Measurements from ENCODE around the gene TAS2R14.

The TAS2R14 gene

DNA sequence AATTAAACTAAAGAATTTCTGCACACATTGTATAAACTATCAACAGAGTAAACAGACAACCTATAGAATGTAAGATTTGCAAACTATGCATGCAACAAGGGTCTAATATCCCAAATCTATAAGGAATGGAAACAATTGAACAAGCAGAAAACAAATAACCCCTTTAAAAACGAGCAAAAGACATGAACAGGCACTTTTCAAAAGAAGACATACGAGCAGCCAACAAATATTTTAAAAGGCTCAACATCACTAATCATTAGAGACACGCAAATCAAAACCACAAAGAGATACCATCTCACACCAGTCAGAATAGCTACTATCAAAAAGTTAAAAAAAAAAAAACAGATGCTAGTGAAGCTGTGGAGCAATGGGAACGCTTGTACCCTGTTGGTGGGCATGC lies 34.4 kb downstream of the TAS2R14 start:
- no peak for DNase-seq

DNA sequence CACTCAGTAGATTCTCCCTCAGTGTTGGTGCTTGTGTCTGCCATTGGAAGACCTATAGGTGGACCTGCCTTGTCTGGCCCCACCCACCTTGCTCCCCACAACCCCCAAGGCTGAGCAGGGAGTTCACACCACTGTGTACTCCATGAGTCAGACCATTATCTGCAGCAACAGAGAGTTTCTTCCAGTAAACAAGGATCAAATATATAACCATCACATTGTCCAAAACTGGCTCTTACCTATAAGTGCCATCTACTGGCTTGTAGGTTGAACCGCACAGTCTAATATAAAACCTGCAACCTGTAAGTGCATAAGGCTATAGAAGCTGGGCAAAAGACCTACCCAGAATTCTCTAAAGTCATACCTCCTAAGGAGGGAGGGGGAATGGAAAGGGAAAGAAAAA lies 37.6 kb downstream of the TAS2R14 start:
- DNase-seq = no peak

- DNase-seq = no peak
Measured at GRCh38 chr12:10900972-10901371, 38.1 kb downstream of the TAS2R14 start.

DNA sequence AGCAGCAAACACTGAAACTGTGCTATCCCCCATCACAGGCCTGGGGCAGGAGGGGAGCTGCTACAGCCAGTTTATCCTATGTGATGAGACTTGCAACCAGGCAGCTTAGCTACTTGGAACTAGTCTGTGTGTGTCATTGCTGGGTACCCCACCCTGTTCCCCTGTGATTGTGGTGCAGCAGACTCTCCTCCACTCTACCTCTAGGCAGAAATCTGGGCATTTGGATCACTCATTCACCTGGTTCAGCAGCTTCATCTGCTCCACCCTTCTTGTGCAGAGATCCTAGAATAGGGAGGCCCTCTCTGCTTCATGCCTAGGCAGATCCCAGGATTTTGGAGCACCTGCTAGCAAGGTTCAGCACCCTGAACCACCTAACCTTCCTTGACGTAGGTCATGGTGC lies 38.5 kb downstream of the TAS2R14 start:
- no peak for DNase-seq

DNA sequence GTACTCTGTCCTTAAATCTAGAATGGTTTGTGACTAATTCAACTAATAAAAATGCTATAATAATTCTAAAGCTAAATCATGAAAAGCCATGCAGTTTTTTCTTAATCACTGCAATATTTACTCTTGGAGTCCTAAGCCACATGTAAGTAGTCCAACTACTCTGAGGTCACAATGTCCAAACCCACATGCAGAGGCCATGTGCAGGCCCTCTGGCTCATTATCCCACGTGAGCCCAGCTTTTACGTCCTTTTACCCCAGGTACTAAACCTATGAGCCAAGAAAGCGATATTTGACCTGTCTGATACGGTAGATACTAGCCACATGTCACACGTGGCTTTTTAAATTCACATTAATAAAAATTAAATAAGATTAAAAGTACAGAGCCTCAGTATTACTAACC lies 42.2 kb downstream of the TAS2R14 start:
- no peak for DNase-seq

DNA sequence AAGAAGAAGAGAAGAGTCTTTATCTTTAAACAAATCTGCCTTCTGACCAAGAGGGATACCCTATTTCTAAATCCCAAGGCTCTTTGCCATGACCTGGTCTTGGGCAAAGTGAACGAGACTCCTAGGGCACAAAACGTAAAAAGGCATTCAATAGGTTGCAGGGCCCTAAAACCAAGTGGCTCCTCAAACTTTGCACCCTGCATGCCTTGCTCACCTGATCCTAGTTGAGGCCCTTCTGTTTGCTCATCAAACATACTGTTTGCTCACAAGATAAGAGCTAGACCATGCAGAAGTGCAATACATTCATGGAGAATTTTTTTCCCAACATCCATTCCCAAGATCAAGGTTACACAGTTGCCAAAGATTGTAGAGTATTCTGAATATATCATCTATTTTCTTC lies 47.1 kb downstream of the TAS2R14 start:
- no peak for DNase-seq

DNA sequence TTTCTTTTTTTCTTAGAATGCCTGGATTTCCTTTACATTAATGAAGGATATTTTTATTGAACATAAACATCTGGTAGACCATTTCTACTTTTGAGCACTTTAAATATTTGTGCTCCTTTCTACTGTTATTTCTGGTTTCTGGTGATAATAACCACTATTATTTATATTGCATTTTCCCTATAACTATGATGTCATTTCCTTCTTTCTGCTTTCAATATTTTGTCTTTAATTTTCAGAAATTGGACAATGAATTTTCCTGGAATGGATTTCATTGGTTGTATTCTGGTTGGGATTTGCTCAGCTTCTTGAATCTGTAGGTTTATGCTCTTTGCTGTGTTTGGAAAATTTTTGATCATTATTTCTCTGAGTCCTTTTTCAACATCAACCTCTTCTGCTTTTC lies 49.8 kb downstream of the TAS2R14 start:
- no peak for DNase-seq
